ENCODE measurements around the gene C11orf24. TPM values are rescaled to one million over a fixed set of nuclear protein-coding genes. Genes with fewer than 3 reads are reported as not detected.

Gene C11orf24
- total and polyA plus RNA-seq, 2 of the 8 experiments (the other 6 are each of a cell fraction or from before 2014, with no cell fraction given), result 45.4 to 51.7 TPM

- TF ChIP-seq USF2 (IDR thresholded peaks at IDR 0.05; ENCODE audit: low read length) (no peak), POU5F1 (IDR thresholded peaks at IDR 0.05; ENCODE audit: low read depth, low read length) (no peak), NANOG (IDR thresholded peaks at IDR 0.05; ENCODE audit: insufficient read depth, low read depth, low read length, poor library complexity, severe bottlenecking) (no peak), ATF3 (IDR thresholded peaks at IDR 0.05; ENCODE audit: insufficient read depth, low read depth, low read length) (no peak), SP2 (IDR thresholded peaks at IDR 0.05; ENCODE audit: low read length) (no peak), TCF12 (IDR thresholded peaks at IDR 0.05; ENCODE audit: low read depth, low read length) (no peak), EZH2 (IDR thresholded peaks at IDR 0.05; ENCODE audit: low read depth, low read length, severe bottlenecking) (no peak)
These were observed 2.2 kb downstream of the C11orf24 start (continued) for GRCh38 chr11:68269414-68270081.
